Measurements from ENCODE around the gene C19orf85.
A peak's percentile ranks its signal among the peaks of the same experiment; 100 is the strongest.
"Not testable (repeated sequence)": the region's sequence is repeated elsewhere in the genome, so short reads cannot be mapped to it uniquely, and the experiment has no call there.

The C19orf85 gene

GRCh38 chr19:55455576-55456235 lies 8.8 kb downstream of the C19orf85 start:
- no peak for DNase-seq

DNA sequence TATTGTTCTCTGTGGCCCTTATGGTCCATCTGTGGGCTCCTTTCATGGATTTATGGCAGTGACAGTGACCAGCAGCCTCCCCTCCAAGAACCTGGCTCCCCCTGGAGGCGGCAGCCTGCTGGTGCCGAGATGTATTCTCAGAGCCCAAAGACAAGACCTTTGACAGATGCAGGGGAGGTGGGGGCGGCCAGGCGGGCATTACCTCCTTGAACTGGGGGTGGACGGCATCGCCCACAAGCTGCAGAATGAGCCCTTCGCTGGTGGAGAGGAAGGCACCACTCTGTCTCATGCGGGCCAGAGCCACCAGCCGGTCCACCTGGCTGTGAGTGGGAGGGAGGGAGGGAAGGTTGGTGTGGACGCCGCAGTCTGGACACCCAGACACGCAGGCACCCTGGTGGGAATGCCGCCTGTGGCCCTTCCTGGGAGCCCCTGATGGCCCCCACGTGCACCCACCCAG lies 9.7 kb downstream of the C19orf85 start:
- peak in 1 of 4 experiments; percentile 22 for DNase-seq

DNA sequence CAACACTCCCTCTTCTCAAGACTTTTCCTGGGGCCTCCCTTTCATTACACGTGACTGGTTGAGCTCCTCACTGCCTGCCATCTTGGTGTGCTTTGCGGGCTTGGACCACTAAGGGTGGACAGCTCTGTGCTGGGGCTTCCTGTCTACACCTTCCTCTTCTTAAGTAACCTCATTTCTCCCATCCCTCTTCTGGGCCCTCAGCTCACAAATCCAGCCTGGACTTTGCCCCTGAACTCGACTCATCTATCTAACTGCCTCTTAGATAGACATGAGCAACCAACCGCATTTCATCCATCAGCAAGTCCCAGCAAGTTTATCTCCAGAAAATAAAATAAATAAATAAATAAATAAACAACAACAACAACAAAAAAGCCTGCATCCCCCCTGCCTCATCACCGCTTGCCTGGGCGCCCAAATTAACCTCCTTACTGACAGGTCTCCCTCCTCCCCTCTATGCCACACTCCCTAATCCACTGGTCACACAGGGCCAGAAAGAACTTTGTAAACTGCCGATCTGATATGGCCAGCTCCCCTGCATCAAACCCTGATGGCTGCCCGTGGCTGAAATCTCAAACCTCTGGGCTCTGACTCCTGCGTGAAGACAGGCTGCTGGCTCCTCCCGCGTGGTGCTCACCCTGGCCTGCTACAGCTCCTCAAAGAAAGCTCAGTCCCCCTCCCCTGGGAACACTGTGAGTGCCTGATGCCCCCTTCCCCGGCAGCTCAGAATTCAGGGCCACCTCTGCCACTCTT lies 10.9 kb downstream of the C19orf85 start:
- no peak for DNase-seq

DNA sequence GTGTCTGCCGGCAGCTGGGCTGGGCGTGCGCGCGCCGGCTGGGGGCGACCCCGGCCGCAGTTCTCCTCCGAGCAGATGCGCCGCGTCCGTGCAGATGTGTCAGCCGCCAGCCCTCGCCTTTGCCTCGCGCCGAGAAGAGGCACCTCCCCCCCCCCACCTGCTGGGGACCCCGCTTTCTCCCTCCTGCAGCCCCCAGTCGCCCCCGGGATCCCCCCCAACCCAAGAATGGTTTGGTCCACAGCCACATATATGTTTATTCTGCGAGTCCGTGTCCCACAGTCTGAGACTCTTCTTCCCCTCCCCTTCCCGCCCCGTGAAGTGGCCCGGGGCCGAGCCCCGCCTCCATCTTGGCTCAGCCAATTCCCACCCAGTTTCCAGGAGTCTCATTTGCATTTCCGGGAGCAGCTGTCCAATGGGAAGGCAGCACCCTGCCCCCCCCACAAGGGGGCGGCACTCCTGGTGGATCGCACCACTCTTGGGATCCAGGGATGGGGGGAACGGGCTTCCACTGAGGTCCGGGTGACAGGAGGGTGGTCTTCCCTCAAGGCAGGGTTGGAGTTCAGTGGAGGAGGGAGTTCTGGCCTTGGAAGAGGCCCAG lies 11.7 kb downstream of the C19orf85 start:
- DNase-seq = peak in 1 of 4 experiments; percentile 24

GRCh38 chr19:55451965-55452748 lies 12.4 kb downstream of the C19orf85 start:
- no peak for DNase-seq

DNA sequence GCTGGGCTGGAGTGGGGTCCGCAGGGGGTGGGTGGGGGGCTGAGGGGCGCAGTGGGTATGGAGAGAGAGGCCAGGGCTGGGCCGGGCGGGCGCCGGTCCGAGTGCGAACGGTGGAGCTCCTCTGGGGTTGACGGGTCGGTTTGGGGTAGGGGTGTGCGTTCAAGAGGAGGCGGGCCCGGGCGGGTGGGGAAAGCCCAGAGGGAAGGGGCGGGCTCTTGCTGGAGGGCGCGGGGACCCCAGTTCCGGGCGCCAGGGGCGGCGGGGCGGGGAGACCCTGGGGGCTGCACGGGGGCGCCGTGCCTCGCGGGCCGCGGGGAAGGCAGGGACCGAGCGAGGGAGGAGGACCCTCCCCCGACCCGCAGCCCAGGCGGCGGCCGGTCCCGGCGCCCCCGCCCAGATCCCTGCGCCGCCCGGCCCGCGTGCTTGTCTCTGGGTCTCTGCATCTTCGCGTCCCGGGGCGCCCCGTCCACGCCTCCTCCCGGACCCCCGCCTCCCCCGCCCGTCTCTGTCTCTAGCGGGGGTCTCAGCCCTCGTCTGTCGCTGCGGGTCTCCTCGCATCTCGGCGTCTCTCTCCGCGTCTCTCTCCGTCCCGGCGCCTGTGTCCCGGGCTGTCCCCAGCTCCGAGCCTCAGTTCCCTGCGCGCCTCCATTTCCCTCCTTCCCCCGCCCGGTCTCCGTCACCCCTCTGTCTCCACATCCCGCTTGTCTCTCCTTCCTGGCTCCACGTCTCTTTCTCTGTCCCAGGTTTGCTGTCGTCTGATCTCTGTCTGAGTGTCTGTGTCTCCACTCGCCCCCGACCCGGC lies 13.2 kb downstream of the C19orf85 start:
- DNase-seq = no peak

- no peak for DNase-seq
Observed at GRCh38 chr19:55449469-55449868, 15.1 kb downstream of the C19orf85 start.

GRCh38 chr19:55448175-55448490 lies 16.4 kb downstream of the C19orf85 start:
- not testable (repeated sequence) for DNase-seq

DNA sequence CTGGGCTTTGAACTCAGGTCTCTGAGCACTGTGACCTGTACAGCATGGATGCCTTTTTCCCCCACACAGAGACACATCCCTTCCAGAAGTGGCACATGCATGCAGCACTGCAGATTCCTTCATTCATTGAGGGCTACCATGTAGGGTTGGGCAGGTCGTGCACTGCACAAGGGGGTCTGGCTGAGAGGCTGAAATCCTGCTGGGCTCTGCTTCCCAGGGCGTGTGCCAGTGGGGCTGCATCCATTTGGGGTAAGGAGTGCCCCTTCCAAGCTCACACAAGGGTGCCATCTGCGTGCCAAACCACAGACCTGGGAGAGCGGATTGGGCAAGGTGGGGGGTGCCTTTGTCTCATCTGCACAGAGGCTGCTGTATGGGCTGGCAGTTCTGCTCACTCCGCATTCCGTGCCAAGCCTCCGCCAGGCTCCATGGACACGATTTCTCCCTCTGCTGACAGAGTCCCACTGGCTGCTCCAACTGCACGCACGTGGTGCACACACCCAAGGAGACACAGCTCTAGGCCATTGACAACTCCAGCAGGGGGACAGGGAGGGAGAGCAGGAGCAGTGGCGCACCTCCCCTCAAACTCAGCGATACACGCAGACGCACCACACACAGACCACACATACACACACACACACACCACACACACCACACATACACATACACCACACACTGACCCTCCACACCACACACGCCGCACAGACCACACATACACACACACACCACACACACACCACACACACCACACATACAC lies 17.0 kb downstream of the C19orf85 start:
- DNase-seq = no peak

DNA sequence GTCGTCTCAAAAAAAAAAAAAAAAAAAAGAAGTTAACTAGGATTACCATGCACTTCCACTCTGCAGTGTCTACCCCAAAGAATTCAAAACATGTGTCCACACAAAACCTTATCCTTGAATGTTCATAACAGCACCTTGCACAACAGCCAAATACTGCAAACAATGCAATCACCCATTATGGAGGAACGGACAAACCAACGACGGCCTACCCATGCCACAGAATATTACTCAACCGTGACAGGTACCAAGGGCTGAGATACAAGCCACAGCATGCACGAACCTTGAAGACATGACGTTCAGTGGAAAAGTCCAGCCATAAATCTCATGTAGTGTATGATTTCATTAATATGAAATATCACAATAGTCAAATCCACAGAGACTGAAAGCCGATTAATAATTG lies 18.5 kb downstream of the C19orf85 start:
- DNase-seq = no peak

GRCh38 chr19:55444646-55445045 lies 19.9 kb downstream of the C19orf85 start:
- DNase-seq = no peak

DNA sequence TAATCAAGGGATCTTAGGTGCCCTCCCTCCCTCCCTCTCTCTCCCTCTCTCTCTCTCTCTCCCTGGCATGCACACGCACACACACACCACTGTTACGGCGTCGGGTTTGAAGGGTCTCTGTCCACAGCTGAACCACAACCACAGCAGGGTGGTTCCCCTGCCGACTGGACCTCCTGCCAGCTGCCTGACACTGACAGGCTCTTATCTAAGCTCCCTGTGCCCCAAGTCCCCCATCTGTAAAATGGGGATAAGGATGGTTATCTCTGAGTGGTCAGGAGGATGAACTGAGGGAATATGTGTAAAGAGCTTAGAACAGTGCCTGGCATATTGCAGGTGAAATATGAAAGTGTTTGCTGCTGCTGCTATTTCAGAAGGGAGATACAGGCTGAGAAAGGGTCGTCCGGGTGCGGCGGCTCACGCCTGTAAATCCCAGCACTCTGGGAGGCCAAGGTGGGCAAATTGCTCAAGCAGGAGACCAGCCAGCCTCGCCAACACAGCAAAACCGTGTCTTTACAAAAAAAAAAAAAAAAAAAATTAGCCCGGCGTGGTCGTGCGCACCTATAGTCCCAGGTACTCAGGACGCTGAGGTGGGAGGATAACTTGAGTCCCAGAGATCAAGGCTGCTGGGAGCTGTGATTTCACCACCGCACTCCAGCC lies 20.6 kb downstream of the C19orf85 start:
- no peak for DNase-seq

GRCh38 chr19:55443045-55443823 lies 21.3 kb downstream of the C19orf85 start, which contains the start of gene SHISA7:
TSS of gene SHISA7 (minus strand) at chr19:55443300. CDS start at chr19:55442863, 437 bp downstream.
- no peak for DNase-seq

DNA sequence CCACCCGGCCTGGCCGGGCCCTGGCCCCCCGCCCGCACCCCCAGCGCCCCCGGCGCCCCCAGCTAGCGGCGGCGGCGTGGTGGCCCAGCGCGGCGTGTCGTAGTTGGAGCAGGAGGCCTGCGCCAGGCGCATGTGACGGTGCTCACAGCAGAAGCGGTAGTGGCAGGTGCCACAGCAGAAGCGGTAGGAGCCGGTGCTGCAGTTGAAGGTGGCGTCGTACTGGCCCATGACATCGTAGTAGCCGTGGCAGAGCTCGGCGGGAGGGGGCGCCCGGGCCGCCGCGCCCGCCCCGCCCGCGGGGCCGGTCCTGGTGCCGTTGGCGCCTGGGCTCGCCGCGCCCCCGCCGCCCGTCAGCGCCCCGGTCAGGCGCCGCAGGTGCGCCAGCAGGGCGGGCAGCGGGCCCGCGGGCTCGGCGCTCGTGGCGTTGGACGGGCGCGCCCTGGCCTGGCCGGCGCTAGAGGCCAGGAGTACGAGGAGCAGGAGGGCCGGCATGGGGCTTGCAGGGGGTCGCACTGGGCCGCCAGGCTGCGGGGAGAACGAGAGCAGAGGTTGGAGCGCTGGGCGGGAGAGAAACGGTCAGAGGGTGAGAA lies 22.1 kb downstream of the C19orf85 start:
- DNase-seq = no peak

GRCh38 chr19:55441692-55442321 lies 22.7 kb downstream of the C19orf85 start:
- no peak for DNase-seq

GRCh38 chr19:55441319-55441691 lies 23.2 kb downstream of the C19orf85 start:
- no peak for DNase-seq

- no peak for DNase-seq
Observed at GRCh38 chr19:55440411-55441105, 24.0 kb downstream of the C19orf85 start.

GRCh38 chr19:55439052-55439451 lies 25.5 kb downstream of the C19orf85 start:
- DNase-seq = no peak

DNA sequence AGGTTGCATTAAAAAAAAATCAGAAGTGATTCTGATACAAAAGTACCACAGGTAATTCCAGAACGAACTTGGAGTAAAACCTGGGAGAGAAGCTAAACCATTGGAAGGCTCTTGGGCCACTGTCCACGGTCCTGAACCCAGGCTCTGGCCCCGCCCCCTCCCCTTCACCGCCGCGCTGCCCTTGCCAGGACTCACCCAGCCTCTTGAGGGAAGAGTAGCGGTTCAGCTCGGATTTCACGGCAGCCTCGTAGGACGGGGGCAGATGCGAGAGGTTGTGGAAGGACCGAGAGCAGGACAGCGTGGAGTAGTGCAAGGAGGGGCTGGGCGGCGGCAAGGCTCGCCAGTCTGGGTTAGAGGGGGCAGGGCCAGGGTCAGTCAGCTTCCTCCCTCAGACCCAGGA lies 27.1 kb downstream of the C19orf85 start:
- no peak for DNase-seq

All from activated CD4-positive, CD25-positive, alpha-beta regulatory T cell (primary cell).